Stimulated activated CD8-positive, alpha-beta memory T cell treated with anti-CD3 and anti-CD28 coated beads, Interleukin-4, amount 100 ng/mL, for 1 hour (primary cell): ENCODE data around the gene GCNT1.
"Not testable (repeated sequence)": the region's sequence is repeated elsewhere in the genome, so short reads cannot be mapped to it uniquely, and the experiment has no call there.

Experiments used
- DNase-seq, 2 donors: peaks; one replicate each; pipeline ENCODE4 v3.0.0-alpha.2; 2020; ENCODE audit warnings: low read depth in 2 of 2, low spot score in 1 of 2

GCNT1 gene

GRCh38 chr9:76441551-76442322 lies 17.2 kb upstream of the GCNT1 start:
- DNase-seq, result no peak

- no peak for DNase-seq
Observed at GRCh38 chr9:76443887-76444286, 15.1 kb upstream of the GCNT1 start.

DNA sequence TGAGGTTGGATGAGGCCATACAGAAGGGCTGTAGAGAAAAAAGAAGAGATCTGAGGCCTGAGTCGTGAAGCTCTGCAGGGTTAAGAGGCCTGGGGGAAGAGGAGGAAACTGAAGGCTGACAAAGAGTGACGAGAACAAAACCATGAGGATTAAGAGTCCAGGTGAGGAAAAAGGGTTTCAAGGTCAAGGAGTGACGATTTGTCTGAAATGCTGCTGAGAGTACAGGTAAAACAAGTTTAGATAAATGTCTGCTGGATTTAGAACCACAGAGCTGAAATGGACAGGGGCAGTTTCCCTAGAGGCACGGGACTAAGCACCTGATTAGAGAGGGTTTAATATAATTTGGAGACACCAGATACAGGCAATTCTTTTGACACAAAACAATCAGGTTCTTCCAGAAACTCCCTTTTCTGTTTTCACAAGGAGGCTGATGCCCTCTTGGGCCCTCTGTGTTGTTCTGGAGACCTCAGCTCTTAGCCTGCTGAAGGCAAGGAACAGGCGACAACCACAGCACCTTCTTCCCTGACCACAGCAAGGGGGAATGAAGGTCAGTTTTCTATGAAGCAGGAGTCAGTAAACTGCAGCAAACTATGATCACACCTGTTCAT lies 14.6 kb upstream of the GCNT1 start:
- DNase-seq, result no peak

GRCh38 chr9:76445976-76446375 lies 13.0 kb upstream of the GCNT1 start:
- DNase-seq, result no peak

- no peak for DNase-seq
Observed at GRCh38 chr9:76448501-76448900, 10.5 kb upstream of the GCNT1 start.

DNA sequence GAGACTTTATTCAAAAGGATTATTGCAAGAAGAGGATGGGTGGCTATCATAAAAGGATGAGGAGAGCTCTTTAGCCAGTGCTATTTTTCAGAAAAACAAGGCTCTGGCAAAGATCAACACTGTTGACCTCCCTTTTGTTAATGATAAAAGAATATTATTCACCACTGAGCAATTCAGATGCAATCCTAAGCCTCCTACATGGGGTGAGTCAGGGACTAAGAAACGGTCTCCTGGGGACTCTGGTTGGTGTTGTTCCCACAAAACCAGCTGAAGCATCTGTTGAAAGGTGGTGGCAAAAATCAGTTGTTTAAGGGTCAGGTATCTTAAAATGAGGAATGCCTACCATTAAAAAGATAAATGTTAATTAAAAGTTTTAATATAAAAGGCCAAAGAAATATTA lies 7.7 kb upstream of the GCNT1 start:
- no peak for DNase-seq

GRCh38 chr9:76452839-76453238 lies 6.1 kb upstream of the GCNT1 start:
- no peak for DNase-seq

DNA sequence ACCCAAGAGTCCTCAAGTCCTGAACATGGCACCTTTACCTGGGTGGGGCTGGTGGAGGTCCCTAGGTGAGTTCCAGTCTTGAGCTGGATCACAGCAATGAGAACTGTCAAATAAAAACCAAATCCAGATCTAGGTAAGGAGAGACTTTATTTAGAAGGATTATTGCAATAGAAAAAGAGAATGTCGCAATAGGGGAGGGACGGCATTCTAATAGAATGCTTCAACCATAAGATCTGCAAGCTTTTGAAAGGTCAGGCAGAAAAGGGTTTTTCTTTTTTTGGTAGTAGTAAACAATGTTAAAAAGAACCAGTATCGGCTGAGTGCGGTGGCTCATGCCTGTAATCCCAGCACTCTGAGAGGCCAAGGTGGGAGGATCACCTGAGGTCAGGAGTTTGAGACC lies 5.2 kb upstream of the GCNT1 start:
- no peak for DNase-seq

- no peak for DNase-seq
Observed at GRCh38 chr9:76454311-76454710, 4.7 kb upstream of the GCNT1 start.

DNA sequence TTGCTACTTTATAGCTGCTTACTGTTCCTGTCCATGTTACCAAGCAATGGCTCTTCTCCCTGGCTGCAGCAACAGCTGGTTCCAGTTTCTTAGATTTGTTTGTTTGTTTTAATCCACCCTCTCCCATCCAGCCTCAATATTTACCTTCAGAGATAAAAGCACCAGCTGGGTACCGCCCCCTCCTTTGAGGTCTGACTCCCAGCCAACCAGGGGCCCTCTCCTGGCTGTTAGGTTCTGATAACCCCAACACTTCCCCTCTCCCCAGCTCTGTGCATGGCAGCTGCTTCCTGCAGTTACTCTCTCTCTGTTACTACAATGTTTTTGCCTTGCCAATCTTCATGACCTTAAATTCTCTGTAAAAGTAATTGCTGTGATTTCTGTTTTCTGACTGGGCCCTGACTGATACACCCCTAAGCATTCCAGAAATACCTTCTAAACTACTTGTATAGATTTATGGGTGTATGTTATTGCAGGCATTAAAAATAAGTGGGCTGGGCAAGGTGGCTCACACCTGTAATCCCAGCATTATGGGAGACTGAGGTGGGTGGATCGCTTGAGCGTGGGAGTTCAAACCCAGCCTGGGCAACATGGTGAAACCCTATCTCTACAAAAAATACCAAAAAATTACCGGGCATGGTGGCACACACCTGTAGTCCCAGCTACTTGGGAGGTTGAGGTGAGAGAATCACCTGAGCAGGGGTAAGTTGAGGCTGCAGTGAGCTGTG lies 2.6 kb upstream of the GCNT1 start:
- peak in 1 of 2 donors; percentile 8 for DNase-seq

DNA sequence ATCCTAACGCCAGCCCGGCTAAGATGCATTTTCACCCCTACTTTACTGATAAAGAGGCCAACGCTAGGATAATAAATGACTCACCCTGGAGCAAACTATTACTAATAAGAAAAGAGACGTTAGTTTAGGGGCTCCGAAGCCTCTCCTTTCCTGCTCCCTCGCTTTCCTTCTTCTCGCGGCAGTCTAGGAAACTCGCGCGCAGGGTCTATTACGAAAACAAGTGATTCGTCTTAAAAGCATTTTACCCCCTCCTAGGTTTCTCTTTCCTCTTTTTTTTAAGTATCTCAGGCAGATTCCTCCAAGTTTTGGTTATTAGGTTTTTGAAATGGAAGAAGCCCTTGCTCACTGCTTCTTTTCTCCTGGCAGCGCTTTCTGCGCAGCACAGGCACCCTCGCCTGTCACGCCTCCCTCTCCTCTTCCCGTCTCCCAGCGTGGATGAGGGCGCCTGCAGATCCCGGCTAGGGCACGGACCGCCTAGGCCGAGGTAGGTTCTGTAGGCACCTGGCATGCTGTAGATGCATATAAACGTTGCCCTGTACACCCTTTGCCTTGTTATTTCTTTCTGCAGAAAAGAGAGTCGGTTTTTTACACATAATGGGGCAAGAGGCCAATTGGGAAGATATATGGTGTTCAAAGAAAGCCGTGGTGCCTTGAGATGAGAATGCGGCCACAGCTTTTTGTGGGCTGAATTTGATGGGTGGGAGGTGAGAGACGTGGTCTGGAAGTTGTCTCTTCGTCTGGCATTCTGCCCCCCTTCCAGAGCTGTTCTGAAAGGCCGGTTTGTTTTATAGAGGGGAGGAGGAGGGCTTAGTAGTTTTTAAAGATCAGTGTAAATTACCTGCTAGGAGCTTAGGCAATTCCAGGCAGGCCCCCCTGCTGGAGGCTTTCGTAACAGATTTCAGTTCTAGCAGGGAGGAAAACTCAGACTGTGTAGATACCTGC lies 983 bp downstream of the GCNT1 start:
- no peak for DNase-seq

DNA sequence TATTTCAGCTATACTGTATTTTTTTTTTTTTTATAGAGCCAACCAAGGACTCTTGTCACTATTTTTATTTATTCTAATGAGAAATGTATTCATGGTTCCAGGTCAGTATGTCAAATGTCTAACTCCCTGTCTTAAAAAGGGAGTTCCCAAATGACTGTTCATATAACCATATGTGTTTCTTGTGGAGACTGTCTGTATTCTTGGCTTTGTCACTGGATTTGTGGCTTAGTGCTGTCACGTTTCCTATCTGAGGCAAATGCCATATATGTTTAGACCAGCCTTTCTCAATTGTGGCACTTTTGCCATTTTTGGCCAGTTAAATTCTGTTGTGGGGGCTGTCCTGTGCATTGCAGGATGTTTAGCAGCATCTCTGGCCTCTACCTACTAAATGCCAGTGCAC lies 3.1 kb downstream of the GCNT1 start:
- no peak for DNase-seq

DNA sequence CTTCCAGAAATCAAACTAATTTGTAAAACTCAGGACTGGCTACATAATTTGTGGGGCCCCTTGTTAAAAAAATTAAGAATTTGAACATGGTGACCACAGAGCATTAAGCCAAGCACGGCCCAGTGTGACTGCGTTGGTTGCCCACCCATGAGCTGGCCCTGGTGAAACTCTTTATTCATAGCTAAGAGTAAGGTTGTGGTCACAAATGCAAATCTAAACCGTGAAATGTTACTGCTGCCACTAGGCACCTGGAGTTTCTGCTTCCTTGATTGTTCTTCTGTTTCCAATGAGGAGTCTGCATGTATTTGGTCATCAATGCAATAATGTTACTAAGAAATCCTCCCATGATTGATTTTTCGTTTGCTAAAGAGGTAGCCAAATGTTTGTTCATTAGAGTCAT lies 4.2 kb downstream of the GCNT1 start:
- no peak for DNase-seq

- no peak for DNase-seq
Observed at GRCh38 chr9:76464706-76465105, 5.7 kb downstream of the GCNT1 start.

- DNase-seq, result no peak
Observed at GRCh38 chr9:76465442-76466298, 6.7 kb downstream of the GCNT1 start.

- DNase-seq, result no peak
Observed at GRCh38 chr9:76466299-76466605, 7.3 kb downstream of the GCNT1 start.

GRCh38 chr9:76474419-76474818 lies 15.4 kb downstream of the GCNT1 start:
- DNase-seq, result no peak

DNA sequence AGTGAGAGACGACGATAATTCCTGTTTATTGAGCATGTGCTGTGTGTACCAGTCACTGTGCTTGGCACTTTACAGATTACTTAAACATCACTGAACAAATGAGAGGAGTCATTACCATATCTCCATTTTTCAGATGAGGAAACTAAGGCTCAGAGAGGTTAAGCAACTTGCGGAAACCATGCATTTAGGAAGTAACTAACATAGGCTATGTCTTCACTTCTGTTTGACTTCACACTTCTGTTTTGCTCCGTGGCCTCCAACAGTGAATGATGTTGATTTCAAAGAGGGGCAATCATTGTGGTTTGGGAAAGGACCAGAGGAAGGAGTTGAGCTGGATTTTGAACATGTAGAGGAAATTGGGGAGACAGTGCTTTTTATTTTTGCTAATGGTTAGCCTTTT lies 16.7 kb downstream of the GCNT1 start:
- no peak for DNase-seq

DNA sequence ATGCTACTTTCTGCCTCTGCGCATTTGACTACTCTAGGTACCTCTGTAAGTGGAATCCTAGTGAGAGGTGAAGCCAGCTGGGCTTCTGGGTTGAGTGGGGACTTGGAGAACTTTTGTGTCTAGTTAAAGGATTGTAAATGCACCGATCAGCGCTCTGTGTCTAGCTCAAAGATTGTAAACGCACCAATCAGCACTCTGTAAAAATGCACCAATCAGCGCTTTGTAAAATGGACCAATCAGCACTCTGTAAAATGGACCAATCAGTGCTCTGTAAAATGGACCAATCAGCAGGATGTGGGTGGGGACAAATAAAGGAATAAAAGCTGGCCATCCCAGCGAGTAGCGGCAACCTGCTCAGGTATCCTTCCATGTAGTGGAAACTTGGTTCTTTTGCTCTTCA lies 18.8 kb downstream of the GCNT1 start:
- DNase-seq, result not testable (repeated sequence)

GRCh38 chr9:76478226-76478625 lies 19.2 kb downstream of the GCNT1 start:
- no peak for DNase-seq
